NCI-H526 (cell line): Measurements from ENCODE around the gene SEC61B.

Experiments
- DNase-seq, 2 experiments: peaks; one replicate each; lab custom pipeline; 2025; lab: John Stamatoyannopoulos, UW

SEC61B gene

GRCh38 chr9:99274016-99274415 is 51.9 kb downstream of the SEC61B start:
- DNase-seq: no peak

GRCh38 chr9:99274495-99274894 is 52.4 kb downstream of the SEC61B start:
- no peak for DNase-seq
